HEK293T (cell line): ENCODE measurements around the gene MAF.

ENCODE experiments used
- CTBP1 ChIP-seq: fragments of 450-650 bp; IDR thresholded peaks from 2 replicates; pipeline ENCODE4 v1.6.1; 2016; ENCODE audit warnings: borderline replicate concordance
- FOXM1 ChIP-seq: fragments of 450-650 bp; IDR thresholded peaks from 2 replicates; pipeline ENCODE4 v1.6.1; 2017; ENCODE audit warnings: mild to moderate bottlenecking, borderline replicate concordance
- LEF1 ChIP-seq: fragments of 450-650 bp; IDR thresholded peaks from 2 replicates; pipeline ENCODE4 v1.6.1; 2017; ENCODE audit warnings: mild to moderate bottlenecking, borderline replicate concordance
- TARDBP ChIP-seq: fragments of 450-650 bp; IDR thresholded peaks from 2 replicates; pipeline ENCODE4 v1.6.1; 2016
- ZNF384 ChIP-seq: fragments of 450-650 bp; IDR thresholded peaks from 2 replicates; pipeline ENCODE4 v1.6.1; 2016
- TF ChIP-seq, protein P1 (sequence below): fragments of 450-650 bp; IDR thresholded peaks from 2 replicates; pipeline ENCODE4 v1.6.1; 2016

DNA sequence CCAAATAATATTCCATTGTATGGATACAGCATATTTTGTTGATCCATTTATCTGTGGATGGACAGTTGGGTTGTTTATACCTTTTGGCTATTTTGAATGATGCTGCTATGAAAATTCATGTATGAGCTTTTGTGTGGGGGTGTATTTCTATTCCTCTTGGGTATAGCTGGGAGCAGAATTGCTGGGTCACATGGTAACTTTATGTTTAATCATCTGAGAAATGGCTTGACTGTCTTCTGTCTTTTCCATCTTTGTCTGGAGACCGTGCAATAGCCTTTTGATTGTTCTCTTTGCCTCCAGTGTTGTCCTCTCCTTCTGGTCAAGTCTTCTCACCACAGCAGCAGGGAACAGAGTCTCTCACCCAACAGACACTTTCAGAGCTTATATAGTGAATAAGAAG, 20.5 kb upstream of the MAF start:
- TF ChIP-seq LEF1 (no peak), ZNF384 (no peak), CTBP1 (no peak), FOXM1 (no peak), TARDBP (no peak)
- TF ChIP-seq, protein P1, sequence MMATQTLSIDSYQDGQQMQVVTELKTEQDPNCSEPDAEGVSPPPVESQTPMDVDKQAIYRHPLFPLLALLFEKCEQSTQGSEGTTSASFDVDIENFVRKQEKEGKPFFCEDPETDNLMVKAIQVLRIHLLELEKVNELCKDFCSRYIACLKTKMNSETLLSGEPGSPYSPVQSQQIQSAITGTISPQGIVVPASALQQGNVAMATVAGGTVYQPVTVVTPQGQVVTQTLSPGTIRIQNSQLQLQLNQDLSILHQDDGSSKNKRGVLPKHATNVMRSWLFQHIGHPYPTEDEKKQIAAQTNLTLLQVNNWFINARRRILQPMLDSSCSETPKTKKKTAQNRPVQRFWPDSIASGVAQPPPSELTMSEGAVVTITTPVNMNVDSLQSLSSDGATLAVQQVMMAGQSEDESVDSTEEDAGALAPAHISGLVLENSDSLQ, result no peak
